ENCODE measurements around the gene ATP6V1B1.

DNA sequence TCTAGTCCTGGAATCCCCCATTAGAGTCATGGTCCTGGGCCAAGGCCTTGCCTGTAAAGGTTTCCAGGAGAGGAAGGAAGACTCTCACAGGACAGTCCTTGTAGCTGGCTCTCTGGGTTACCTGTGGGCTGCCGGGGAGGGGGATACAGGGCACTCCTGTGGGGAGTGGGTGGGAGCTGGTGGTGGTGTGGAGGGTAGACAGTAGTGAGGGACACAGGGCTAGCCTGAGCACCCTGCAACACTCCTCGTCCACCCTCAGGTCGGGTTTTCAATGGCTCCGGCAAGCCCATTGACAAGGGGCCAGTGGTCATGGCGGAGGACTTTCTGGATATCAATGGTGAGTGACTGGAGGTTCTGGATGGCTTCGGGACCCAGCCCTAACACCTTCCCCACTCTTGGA, 23.1 kb downstream of the ATP6V1B1 start:
- no peak for TF ChIP-seq NRF1 (conservative IDR thresholded peaks at IDR 0.05; ENCODE audit: low read depth, low read length)
- no peak for TF ChIP-seq YY1 (IDR thresholded peaks at IDR 0.05; ENCODE audit: low read depth, low read length)
- no peak for TF ChIP-seq SIN3A (IDR thresholded peaks at IDR 0.05; ENCODE audit: low read depth, low read length)
- TF ChIP-seq, protein P1, sequence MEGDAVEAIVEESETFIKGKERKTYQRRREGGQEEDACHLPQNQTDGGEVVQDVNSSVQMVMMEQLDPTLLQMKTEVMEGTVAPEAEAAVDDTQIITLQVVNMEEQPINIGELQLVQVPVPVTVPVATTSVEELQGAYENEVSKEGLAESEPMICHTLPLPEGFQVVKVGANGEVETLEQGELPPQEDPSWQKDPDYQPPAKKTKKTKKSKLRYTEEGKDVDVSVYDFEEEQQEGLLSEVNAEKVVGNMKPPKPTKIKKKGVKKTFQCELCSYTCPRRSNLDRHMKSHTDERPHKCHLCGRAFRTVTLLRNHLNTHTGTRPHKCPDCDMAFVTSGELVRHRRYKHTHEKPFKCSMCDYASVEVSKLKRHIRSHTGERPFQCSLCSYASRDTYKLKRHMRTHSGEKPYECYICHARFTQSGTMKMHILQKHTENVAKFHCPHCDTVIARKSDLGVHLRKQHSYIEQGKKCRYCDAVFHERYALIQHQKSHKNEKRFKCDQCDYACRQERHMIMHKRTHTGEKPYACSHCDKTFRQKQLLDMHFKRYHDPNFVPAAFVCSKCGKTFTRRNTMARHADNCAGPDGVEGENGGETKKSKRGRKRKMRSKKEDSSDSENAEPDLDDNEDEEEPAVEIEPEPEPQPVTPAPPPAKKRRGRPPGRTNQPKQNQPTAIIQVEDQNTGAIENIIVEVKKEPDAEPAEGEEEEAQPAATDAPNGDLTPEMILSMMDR (IDR thresholded peaks at IDR 0.05 in 2 of 3, conservative IDR thresholded peaks at IDR 0.05 in 1 of 3; ENCODE audit: control insufficient read depth in 2 of 3, extremely low read depth in 1 of 3, insufficient read depth in 1 of 3, low read depth in 3 of 3, low read length in 3 of 3), result no peak
- TF ChIP-seq, protein P2, sequence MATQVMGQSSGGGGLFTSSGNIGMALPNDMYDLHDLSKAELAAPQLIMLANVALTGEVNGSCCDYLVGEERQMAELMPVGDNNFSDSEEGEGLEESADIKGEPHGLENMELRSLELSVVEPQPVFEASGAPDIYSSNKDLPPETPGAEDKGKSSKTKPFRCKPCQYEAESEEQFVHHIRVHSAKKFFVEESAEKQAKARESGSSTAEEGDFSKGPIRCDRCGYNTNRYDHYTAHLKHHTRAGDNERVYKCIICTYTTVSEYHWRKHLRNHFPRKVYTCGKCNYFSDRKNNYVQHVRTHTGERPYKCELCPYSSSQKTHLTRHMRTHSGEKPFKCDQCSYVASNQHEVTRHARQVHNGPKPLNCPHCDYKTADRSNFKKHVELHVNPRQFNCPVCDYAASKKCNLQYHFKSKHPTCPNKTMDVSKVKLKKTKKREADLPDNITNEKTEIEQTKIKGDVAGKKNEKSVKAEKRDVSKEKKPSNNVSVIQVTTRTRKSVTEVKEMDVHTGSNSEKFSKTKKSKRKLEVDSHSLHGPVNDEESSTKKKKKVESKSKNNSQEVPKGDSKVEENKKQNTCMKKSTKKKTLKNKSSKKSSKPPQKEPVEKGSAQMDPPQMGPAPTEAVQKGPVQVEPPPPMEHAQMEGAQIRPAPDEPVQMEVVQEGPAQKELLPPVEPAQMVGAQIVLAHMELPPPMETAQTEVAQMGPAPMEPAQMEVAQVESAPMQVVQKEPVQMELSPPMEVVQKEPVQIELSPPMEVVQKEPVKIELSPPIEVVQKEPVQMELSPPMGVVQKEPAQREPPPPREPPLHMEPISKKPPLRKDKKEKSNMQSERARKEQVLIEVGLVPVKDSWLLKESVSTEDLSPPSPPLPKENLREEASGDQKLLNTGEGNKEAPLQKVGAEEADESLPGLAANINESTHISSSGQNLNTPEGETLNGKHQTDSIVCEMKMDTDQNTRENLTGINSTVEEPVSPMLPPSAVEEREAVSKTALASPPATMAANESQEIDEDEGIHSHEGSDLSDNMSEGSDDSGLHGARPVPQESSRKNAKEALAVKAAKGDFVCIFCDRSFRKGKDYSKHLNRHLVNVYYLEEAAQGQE (IDR thresholded peaks at IDR 0.05; ENCODE audit: low read depth, low read length), result no peak
- no peak for TF ChIP-seq TCF7 (IDR thresholded peaks at IDR 0.05; ENCODE audit: borderline replicate concordance)
- TF ChIP-seq EED (IDR thresholded peaks at IDR 0.05; ENCODE audit: low read depth), result no peak

All from GM12878 (cell line).